Neural progenitor cell (in vitro differentiated cells): ENCODE measurements around the gene DCAF7. TPM values are rescaled to one million over a fixed set of nuclear protein-coding genes. Genes with fewer than 3 reads are reported as not detected.

ENCODE experiments used
- DNase-seq: peaks from one replicate; pipeline ENCODE4 v3.0.0-alpha.2; 2016; ENCODE audit warnings: low spot score
- H2AFZ ChIP-seq: fragments of 200-600 bp; sonication (generic); replicated peaks from 2 replicates; pipeline ENCODE4 v1.6.1; 2016; ENCODE audit warnings: antibody characterized with exemption
- H3F3A ChIP-seq: fragments of 200-600 bp; sonication (generic); 2 replicates; pipeline ENCODE4 v1.6.1; 2016; ENCODE audit warnings: antibody characterized with exemption, low read depth
- H3K27ac ChIP-seq: fragments of 200-600 bp; sonication (generic); 2 replicates; pipeline ENCODE4 v1.5.1; 2016; ENCODE audit warnings: mild to moderate bottlenecking
- H3K27me3 ChIP-seq: fragments of 200-600 bp; sonication (generic); 2 replicates; pipeline ENCODE4 v1.6.1; 2016; ENCODE audit warnings: mild to moderate bottlenecking, moderate library complexity
- H3K36me3 ChIP-seq: fragments of 200-600 bp; sonication (generic); 2 replicates; pipeline ENCODE4 v1.5.1; 2016
- H3K4me1 ChIP-seq: fragments of 200-600 bp; sonication (generic); 2 replicates; pipeline ENCODE4 v1.6.1; 2016; ENCODE audit warnings: mixed run types
- H3K4me2 ChIP-seq: fragments of 200-600 bp; sonication (generic); 2 replicates; pipeline ENCODE4 v1.6.1; 2016
- H3K4me3 ChIP-seq: fragments of 200-600 bp; sonication (generic); 2 replicates; pipeline ENCODE4 v1.5.1; 2016
- H3K79me2 ChIP-seq: fragments of 200-600 bp; sonication (generic); 2 replicates; pipeline ENCODE4 v1.6.1; 2016; ENCODE audit warnings: low read depth
- H3K9ac ChIP-seq: fragments of 200-600 bp; sonication (generic); 2 replicates; pipeline ENCODE4 v1.6.1; 2016
- H3K9me3 ChIP-seq: fragments of 200-600 bp; sonication (generic); 2 replicates; pipeline ENCODE4 v1.5.1; 2016; ENCODE audit warnings: low read depth
- H4K20me1 ChIP-seq: fragments of 200-600 bp; sonication (generic); 2 replicates; pipeline ENCODE4 v1.6.1; 2016; ENCODE audit warnings: low read depth
- H3K27ac Mint-ChIP-seq: 3 replicates; pipeline ENCODE4 v1.8.0; 2021; ENCODE audit warnings: mixed read lengths
- H3K27me3 Mint-ChIP-seq: 2 replicates; pipeline ENCODE4 v1.8.0; 2022; ENCODE audit warnings: low read depth, mild to moderate bottlenecking, inconsistent platforms, moderate library complexity, mixed read lengths; ENCODE audit not compliant: insufficient read depth
- H3K36me3 Mint-ChIP-seq: 3 replicates; pipeline ENCODE4 v1.8.0; 2021; ENCODE audit warnings: mixed read lengths
- H3K4me1 Mint-ChIP-seq: 3 replicates; pipeline ENCODE4 v1.8.0; 2021; ENCODE audit warnings: mixed read lengths
- H3K4me3 Mint-ChIP-seq: 3 replicates; pipeline ENCODE4 v1.8.0; 2021; ENCODE audit warnings: mild to moderate bottlenecking, moderate library complexity, mixed read lengths
- H3K9me3 Mint-ChIP-seq: 3 replicates; pipeline ENCODE4 v1.8.0; 2020; ENCODE audit warnings: mixed read lengths
- EZH2 ChIP-seq: fragments of 200-600 bp; sonication (generic); IDR thresholded peaks from 2 replicates; pipeline ENCODE4 v1.6.1; 2017; ENCODE audit warnings: antibody characterized with exemption, mild to moderate bottlenecking, moderate library complexity
- EZH2phosphoT487 ChIP-seq: fragments of 200-600 bp; sonication (generic); IDR thresholded peaks from 2 replicates; pipeline ENCODE4 v1.6.1; 2017; ENCODE audit warnings: antibody characterized with exemption
- total RNA-seq: library from RNA; depleted of rRNA; stranded (reverse); fragments of >200 nt; gene quantifications from 2 replicates; pipeline ENCODE4 v1.2.3, GENCODE V29; 2015; ENCODE audit warnings: low replicate concordance
- TF ChIP-seq, protein P1 (sequence below): fragments of 200-600 bp; sonication (generic); IDR thresholded peaks from 2 replicates; pipeline ENCODE4 v1.5.1; 2017; ENCODE audit warnings: antibody characterized with exemption, mild to moderate bottlenecking

DCAF7 gene
- total RNA-seq, 1 donor from 2014 or later, result 56.5 TPM

DNA sequence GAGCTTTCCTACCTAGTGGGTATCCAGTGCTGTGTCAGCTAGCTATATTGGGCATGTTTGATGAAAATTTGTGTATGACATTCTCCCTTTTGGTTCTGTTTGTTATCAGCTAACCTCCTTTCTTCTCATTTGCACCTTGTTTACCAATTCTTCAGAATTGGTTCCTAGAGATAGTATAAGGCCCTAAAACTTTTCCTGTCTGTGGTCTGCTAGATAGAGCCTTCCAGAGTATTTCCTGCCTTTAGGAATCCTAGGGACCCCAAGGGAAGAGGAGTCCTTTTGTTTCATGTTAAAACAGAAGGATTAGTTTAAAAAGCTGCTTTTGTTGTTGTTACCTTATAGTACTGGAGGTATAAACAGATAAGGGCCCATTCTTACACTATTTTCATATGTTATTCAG lies 83.5 kb downstream of the DCAF7 start:
- Histone ChIP-seq H3K36me3 (no peaks in the 10 kb centered on the region), H4K20me1 (peaks cover 21% of the 10 kb centered on the region), H3K9ac (no peak overlapping the region), H3K27me3 (no peaks in the 10 kb centered on the region), H3F3A (peaks cover 36% of the 10 kb centered on the region), H3K79me2 (peaks cover 18% of the 10 kb centered on the region), H3K27ac (peak overlapping the region; percentile 63), H3K4me3 (no peak overlapping the region), H2AFZ (peak overlapping the region; percentile 63), H3K4me1 (peaks cover 28% of the 10 kb centered on the region), H3K9me3 (no peaks in the 10 kb centered on the region), H3K4me2 (peak overlapping the region; percentile 64)
- peaks cover 20% of the 10 kb centered on the region for H3K4me1 Mint-ChIP-seq
- peaks cover 9% of the 10 kb centered on the region for H3K36me3 Mint-ChIP-seq
- no peak for TF ChIP-seq EZH2
- TF ChIP-seq, protein P1, sequence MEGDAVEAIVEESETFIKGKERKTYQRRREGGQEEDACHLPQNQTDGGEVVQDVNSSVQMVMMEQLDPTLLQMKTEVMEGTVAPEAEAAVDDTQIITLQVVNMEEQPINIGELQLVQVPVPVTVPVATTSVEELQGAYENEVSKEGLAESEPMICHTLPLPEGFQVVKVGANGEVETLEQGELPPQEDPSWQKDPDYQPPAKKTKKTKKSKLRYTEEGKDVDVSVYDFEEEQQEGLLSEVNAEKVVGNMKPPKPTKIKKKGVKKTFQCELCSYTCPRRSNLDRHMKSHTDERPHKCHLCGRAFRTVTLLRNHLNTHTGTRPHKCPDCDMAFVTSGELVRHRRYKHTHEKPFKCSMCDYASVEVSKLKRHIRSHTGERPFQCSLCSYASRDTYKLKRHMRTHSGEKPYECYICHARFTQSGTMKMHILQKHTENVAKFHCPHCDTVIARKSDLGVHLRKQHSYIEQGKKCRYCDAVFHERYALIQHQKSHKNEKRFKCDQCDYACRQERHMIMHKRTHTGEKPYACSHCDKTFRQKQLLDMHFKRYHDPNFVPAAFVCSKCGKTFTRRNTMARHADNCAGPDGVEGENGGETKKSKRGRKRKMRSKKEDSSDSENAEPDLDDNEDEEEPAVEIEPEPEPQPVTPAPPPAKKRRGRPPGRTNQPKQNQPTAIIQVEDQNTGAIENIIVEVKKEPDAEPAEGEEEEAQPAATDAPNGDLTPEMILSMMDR, result no peak
- no peak for DNase-seq
- H3K4me3 Mint-ChIP-seq, result no peak overlapping the region
- no peak overlapping the region for H3K27ac Mint-ChIP-seq
- no peaks in the 10 kb centered on the region for H3K9me3 Mint-ChIP-seq
- H3K27me3 Mint-ChIP-seq, result peaks cover 2% of the 10 kb centered on the region

DNA sequence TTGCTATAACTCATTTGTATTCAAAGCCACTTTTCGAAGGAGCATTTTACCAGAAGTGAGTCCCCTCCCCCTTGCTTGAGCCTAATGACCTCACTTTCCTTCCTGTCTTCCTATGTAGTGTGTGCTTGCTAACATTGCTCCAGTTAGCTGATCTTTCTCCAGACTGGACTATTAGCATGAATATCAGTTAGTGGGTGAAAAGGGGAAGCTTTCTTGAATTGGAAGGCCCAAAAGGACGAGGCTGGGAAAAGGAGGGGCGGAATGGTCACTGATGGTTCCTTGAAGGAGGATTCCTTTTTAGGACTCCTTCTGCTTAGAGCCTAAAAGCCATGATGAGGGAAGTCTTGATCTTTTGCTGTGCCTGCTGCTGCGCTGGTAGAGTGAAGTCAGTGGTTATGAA lies 83.9 kb downstream of the DCAF7 start:
- H3K27me3 ChIP-seq, result no peaks in the 10 kb centered on the region
- peak overlapping the region; percentile 63 for H2AFZ ChIP-seq
- no peak overlapping the region for H3K4me3 ChIP-seq
- peaks cover 21% of the 10 kb centered on the region for H4K20me1 ChIP-seq
- H3K79me2 ChIP-seq, result peaks cover 14% of the 10 kb centered on the region
- Mint-ChIP-seq H3K27ac (no peak overlapping the region), H3K36me3 (peaks cover 9% of the 10 kb centered on the region), H3K27me3 (peaks cover 2% of the 10 kb centered on the region), H3K9me3 (no peaks in the 10 kb centered on the region), H3K4me3 (no peak overlapping the region), H3K4me1 (peaks cover 20% of the 10 kb centered on the region)
- peaks cover 36% of the 10 kb centered on the region for H3F3A ChIP-seq
- peak overlapping the region; percentile 63 for H3K27ac ChIP-seq
- DNase-seq, result peak; percentile 21
- no peak for TF ChIP-seq EZH2phosphoT487
- TF ChIP-seq, protein P1, result no peak
- TF ChIP-seq EZH2, result no peak
- no peak overlapping the region for H3K9ac ChIP-seq
- H3K9me3 ChIP-seq, result no peaks in the 10 kb centered on the region
- H3K4me1 ChIP-seq, result peaks cover 28% of the 10 kb centered on the region
- H3K36me3 ChIP-seq, result no peaks in the 10 kb centered on the region
- peak overlapping the region; percentile 64 for H3K4me2 ChIP-seq

DNA sequence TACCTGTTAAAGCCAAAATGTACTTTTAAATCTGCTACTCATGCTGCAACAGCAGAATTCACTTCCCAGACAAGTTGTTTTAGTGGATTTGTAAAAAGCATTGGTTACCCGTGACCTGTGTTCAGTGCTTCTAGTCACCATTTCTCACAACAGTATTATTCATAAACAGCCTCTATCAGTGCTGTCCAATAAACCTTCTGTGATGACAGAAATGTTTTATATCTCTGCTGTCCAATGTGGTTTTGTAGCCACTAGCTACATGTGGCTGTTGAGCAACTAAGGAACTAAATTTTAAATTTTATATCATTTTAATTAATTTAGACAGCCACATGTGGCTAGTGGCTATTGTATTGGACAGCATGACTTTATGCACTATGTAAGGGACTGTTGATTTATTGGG lies 84.5 kb downstream of the DCAF7 start:
- H3K9me3 ChIP-seq, result no peaks in the 10 kb centered on the region
- peaks cover 12% of the 10 kb centered on the region for H3K79me2 ChIP-seq
- peaks cover 28% of the 10 kb centered on the region for H3K4me1 ChIP-seq
- no peak overlapping the region for H3K9ac ChIP-seq
- H3K4me1 Mint-ChIP-seq, result peaks cover 20% of the 10 kb centered on the region
- DNase-seq, result no peak
- H3K4me3 ChIP-seq, result no peak overlapping the region
- H3K27me3 Mint-ChIP-seq, result peaks cover 2% of the 10 kb centered on the region
- peak overlapping the region; percentile 63 for H3K27ac ChIP-seq
- H3K4me3 Mint-ChIP-seq, result no peak overlapping the region
- H3K36me3 ChIP-seq, result no peaks in the 10 kb centered on the region
- peaks cover 9% of the 10 kb centered on the region for H3K36me3 Mint-ChIP-seq
- H4K20me1 ChIP-seq, result peaks cover 21% of the 10 kb centered on the region
- TF ChIP-seq EZH2phosphoT487 (no peak), EZH2 (no peak)
- TF ChIP-seq, protein P1, result no peak
- H3K27ac Mint-ChIP-seq, result no peak overlapping the region
- H3K4me2 ChIP-seq, result peak overlapping the region; percentile 64
- no peak overlapping the region for H2AFZ ChIP-seq
- H3K27me3 ChIP-seq, result no peaks in the 10 kb centered on the region
- H3K9me3 Mint-ChIP-seq, result no peaks in the 10 kb centered on the region
- peaks cover 30% of the 10 kb centered on the region for H3F3A ChIP-seq
